Panc1 (cell line): ENCODE data around the gene TRAK2. TPM values are rescaled to one million over a fixed set of nuclear protein-coding genes. Genes with fewer than 3 reads are reported as not detected.
A peak's percentile ranks its signal among the peaks of the same experiment; 100 is the strongest.

ENCODE experiments used
- ATAC-seq: fragments of 200-7000 bp; cut with Tn5 transposase; 2 replicates; pipeline ENCODE4 v1.9.1; 2020; ENCODE audit warnings: mild to moderate bottlenecking, moderate library complexity
- BruUV-seq: library from RNA; stranded (reverse); fragments of 400-500 nt; replicated peaks from 2 replicates; lab custom pipeline; 2021; lab: Mats Ljungman, UMichigan
- CTCF ChIA-PET: fragments of 300-600 bp; sonication (Branson Sonifier 250); formaldehyde crosslinking; loops from one replicate; lab custom pipeline; 2022; ENCODE audit warnings: antibody characterized with exemption; lab: Charles Lee
- POLR2A ChIA-PET: fragments of 300-600 bp; sonication (Branson Sonifier 250); formaldehyde crosslinking; loops from one replicate; lab custom pipeline; 2022; ENCODE audit warnings: antibody characterized with exemption; lab: Charles Lee
- DNase-seq: peaks from one replicate; pipeline ENCODE4 v3.0.0-alpha.2; 2010; ENCODE audit warnings: low read depth, low spot score
- H3K27ac ChIP-seq: 2 replicates; pipeline ENCODE4 v1.5.1; 2011; ENCODE audit warnings: mild to moderate bottlenecking, low read length, inconsistent platforms
- H3K27me3 ChIP-seq: fragments of 200-500 bp; sonication (Bioruptor generic); 2 replicates; pipeline ENCODE4 v1.6.0; 2014; ENCODE audit warnings: low read length, inconsistent platforms; ENCODE audit not compliant: control insufficient read depth, insufficient read depth
- H3K36me3 ChIP-seq: fragments of 200-500 bp; sonication (Bioruptor generic); 2 replicates; pipeline ENCODE4 v1.5.1; 2014; ENCODE audit warnings: inconsistent platforms, mild to moderate bottlenecking, low read length, moderate library complexity; ENCODE audit not compliant: control insufficient read depth, insufficient read depth
- H3K4me1 ChIP-seq: 2 replicates; pipeline ENCODE4 v1.5.1; 2011; ENCODE audit warnings: inconsistent platforms, mild to moderate bottlenecking, low read length, moderate library complexity; ENCODE audit not compliant: control insufficient read depth, insufficient read depth
- H3K4me3 ChIP-seq, 2 experiments: 2 replicates each; pipeline ENCODE4 v1.5.1; 2011 to 2012; ENCODE audit warnings: low read depth in 2 of 2, low read length in 2 of 2, mild to moderate bottlenecking in 2 of 2, inconsistent platforms in 1 of 2, moderate library complexity in 1 of 2
- H3K9me3 ChIP-seq: fragments of 200-500 bp; sonication (Bioruptor generic); 2 replicates; pipeline ENCODE4 v1.5.1; 2014; ENCODE audit warnings: low read depth, mild to moderate bottlenecking, inconsistent platforms, low read length, moderate library complexity; ENCODE audit not compliant: control insufficient read depth, insufficient read depth
- CTCF ChIP-seq: fragments of 450-650 bp; IDR thresholded peaks from 2 replicates; pipeline ENCODE4 v1.5.1; 2017; ENCODE audit warnings: mild to moderate bottlenecking
- POLR2AphosphoS5 ChIP-seq: IDR thresholded peaks from 2 replicates; pipeline ENCODE4 v1.6.1; 2012; ENCODE audit warnings: mild to moderate bottlenecking, low read depth, low read length, moderate library complexity
- REST ChIP-seq, 2 experiments: IDR thresholded peaks; 2 replicates each; pipeline ENCODE4 v1.6.1; 2011 to 2012; ENCODE audit warnings: low read depth in 2 of 2, control low read depth in 1 of 2, low read length in 1 of 2, mild to moderate bottlenecking in 1 of 2, moderate library complexity in 1 of 2; ENCODE audit not compliant: insufficient read depth in 1 of 2
- SIN3A ChIP-seq: IDR thresholded peaks from 2 replicates; pipeline ENCODE4 v1.6.1; 2012; ENCODE audit warnings: low read depth, mild to moderate bottlenecking, low read length, moderate library complexity, borderline replicate concordance; ENCODE audit not compliant: insufficient read depth
- TCF7L2 ChIP-seq: IDR thresholded peaks from 2 replicates; pipeline ENCODE4 v1.6.1; 2011; ENCODE audit warnings: mild to moderate bottlenecking, low read depth, low read length, inconsistent platforms
- in situ Hi-C: cut with HindIII; loops from 2 replicates; pipeline ENCODE4 v1.10.0; 2016; ENCODE audit warnings: low sequenced_read_pairs, low pct_unique_long_range_greater_than_20kb
- intact Hi-C: fragments of 100-400 bp; cut with micrococcal nuclease; formaldehyde crosslinking; loops from one replicate; pipeline ENCODE4 v1.10.0; 2022; ENCODE audit not compliant: unreplicated experiment
- total RNA-seq: library from RNA; stranded (reverse); gene quantifications from one replicate; pipeline ENCODE4 v1.2.1, GENCODE V29; 2021; ENCODE audit not compliant: unreplicated experiment

The TRAK2 gene
- total RNA-seq, 1 experiment from 2014 or later: 35.7 TPM

GRCh38 chr2:201450954-201451291 is 335 bp downstream of the TRAK2 start:
- ChIA-PET CTCF (interaction anchor here (0.6 to 1.1 kb wide), 5 partner anchors 47 to 324 kb away, joined by 5 to 10 read pairs (median 5); no protein-coding TSS in a partner anchor), POLR2A (interaction anchor here (0.6 to 0.8 kb wide), 3 partner anchors 12 to 1167 kb away, joined by 3 to 6 read pairs (median 5); no protein-coding TSS in a partner anchor)
- in situ Hi-C loops: no loop called here
- intact Hi-C loops: no loop called here
- Histone ChIP-seq H3K36me3 (no peaks in the 10 kb centered on the region; the same call in 1 of the 2 replicates), H3K27me3 (no peaks in the 10 kb centered on the region), H3K4me1 (peaks cover 12% of the 10 kb centered on the region), H3K27ac (peak overlapping the region; percentile 77), H3K9me3 (no peaks in the 10 kb centered on the region), H3K4me3 (peak overlapping the region; percentile 79 to 80)
- no peak for TF ChIP-seq SIN3A
- TF ChIP-seq REST (IDR thresholded peaks at IDR 0.05; ENCODE audit: insufficient read depth in 1 of 2, low read depth in 2 of 2, low read length in 1 of 2): no peak
- no peak for TF ChIP-seq TCF7L2
- no peak for TF ChIP-seq POLR2AphosphoS5
- TF ChIP-seq CTCF: no peak
- ATAC-seq: peak; percentile 11
- no TSS peak for BruUV-seq
- DNase-seq: no peak

- no TSS peak for BruUV-seq
- no peak overlapping the region for H3K27ac ChIP-seq
- in situ Hi-C loops: no loop called here
- H3K27me3 ChIP-seq: no peaks in the 10 kb centered on the region
- no peaks in the 10 kb centered on the region; the same call in 1 of the 2 replicates for H3K36me3 ChIP-seq
- peaks cover 12% of the 10 kb centered on the region; the same call in 1 of the 2 replicates for H3K4me1 ChIP-seq
- ATAC-seq: no peak
- DNase-seq: no peak
- H3K9me3 ChIP-seq: no peaks in the 10 kb centered on the region
- ChIA-PET POLR2A (interaction anchor here (0.6 kb wide), 2 partner anchors 185 to 195 kb away, joined by 3 to 4 read pairs; partner anchors contain the start of gene TMEM237), CTCF (no interaction called here)
- TF ChIP-seq REST (IDR thresholded peaks at IDR 0.05; ENCODE audit: insufficient read depth in 1 of 2, low read depth in 2 of 2, low read length in 1 of 2) (no peak), POLR2AphosphoS5 (no peak), CTCF (no peak), TCF7L2 (no peak), SIN3A (no peak)
- no peak overlapping the region for H3K4me3 ChIP-seq
- intact Hi-C loops: no loop called here
Observed at GRCh38 chr2:201448701-201449100, 2.6 kb downstream of the TRAK2 start.
